AML-193 (cell line): Measurements from ENCODE around the gene CYP3A5.
"Not testable (repeated sequence)": the region's sequence is repeated elsewhere in the genome, so short reads cannot be mapped to it uniquely, and the experiment has no call there.

Experiments used
- DNase-seq, 2 experiments: peaks; one replicate each; lab custom pipeline; 2025; lab: John Stamatoyannopoulos, UW

CYP3A5 gene

GRCh38 chr7:99642027-99642426 is 37.8 kb downstream of the CYP3A5 start:
- no peak for DNase-seq

DNA sequence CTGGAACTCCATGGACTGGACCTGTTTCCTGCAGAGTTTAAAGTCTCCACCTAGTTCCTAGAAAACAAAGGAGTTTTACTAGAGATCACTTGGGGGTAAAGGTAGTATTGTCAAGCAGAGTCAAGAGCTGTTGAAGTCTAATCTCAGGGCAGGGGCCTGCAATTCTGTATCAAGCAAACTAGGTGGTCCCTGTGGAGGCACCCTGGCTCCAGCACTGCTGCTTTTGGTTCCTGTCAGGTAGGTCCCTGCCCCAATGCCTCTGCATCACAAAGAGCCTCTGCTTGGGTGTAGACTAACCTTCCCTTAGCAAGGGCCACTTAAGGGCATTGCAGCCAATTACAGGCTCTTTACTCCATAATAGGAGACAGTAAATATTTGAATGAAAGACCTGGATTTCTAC is 40.5 kb downstream of the CYP3A5 start:
- no peak for DNase-seq

GRCh38 chr7:99638731-99639130 is 41.1 kb downstream of the CYP3A5 start:
- no peak for DNase-seq

DNA sequence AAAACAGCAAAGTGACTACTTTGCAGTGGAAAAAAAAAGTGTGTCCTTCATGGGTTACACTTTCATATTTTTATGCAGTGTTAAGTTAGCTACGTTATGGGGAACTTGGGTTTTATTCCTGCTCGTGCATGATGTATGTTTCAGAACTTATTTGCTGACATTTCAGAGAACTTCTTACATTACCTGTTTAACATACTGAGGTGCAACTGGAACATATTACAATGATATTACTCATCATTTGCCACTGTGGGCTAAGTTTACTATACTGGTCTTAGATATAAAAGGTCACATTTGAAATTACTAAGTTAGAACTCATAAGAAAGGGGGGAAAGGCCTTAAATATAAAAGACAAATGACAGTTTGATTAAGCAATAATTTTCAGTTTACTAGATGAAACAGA is 42.4 kb downstream of the CYP3A5 start:
- not testable (repeated sequence) for DNase-seq

- no peak for DNase-seq
Observed at GRCh38 chr7:99631295-99632109, 48.3 kb downstream of the CYP3A5 start.

GRCh38 chr7:99629643-99630042 is 50.2 kb downstream of the CYP3A5 start:
- no peak for DNase-seq

- DNase-seq, result no peak
Observed at GRCh38 chr7:99628471-99629465, 51.0 kb downstream of the CYP3A5 start.

DNA sequence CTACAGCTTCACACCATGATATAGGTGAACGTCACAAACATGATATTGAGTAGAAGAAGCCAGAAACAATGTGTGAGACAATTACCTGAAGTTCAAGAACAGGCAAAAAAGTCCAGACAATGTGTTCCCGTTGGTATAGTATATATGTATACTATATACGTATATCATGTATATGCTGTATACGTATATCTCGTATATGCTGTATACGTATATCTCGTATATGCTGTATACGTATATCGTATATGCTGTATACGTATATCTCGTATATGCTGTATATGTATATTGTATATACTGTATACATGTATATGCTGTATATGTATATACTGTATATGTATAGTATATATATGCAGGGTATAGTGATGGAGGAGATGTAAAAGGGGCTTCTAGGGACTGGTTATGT is 52.3 kb downstream of the CYP3A5 start:
- no peak for DNase-seq

- no peak for DNase-seq
Observed at GRCh38 chr7:99626661-99627060, 53.1 kb downstream of the CYP3A5 start.

GRCh38 chr7:99625961-99626360 is 53.8 kb downstream of the CYP3A5 start:
- DNase-seq, result no peak

DNA sequence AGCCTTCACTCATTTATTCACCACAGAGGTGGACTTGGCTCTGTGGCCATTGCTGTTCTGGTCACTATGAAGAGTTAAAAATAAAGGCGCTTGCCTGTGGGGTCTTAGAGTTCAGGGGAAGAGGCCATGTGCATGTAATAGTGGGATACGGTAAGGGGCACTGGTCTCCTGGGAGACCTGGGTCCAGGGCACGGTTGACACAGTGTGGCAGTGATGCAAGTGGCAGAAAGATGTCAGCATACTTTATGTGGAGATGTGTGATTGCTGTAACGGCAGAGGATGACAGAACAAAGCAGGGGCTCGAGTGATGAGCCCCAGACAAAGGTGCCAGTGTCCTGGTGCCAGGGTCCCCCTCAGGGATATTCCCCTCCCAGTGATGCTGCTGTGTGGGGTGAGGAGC is 54.5 kb downstream of the CYP3A5 start:
- no peak for DNase-seq

DNA sequence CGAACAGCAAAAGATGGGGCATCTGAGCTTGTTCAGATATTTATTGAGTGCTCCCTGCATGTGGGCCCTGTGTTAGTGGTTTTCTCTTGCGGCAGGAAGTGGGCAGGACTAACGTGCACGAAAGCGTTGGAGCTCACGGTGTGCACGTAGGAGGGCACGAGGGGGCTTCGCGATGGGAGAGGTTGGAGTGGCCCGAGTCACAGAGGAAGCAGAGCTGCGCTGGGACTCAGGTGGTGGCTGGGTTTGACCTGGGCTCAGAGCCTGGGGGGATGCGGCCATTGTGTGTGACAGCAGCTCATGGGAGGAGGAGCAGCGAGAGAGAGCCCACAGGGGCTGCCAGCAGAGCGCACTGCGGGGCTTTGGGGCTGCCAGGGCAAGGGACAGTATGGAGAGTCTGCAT is 55.3 kb downstream of the CYP3A5 start:
- no peak for DNase-seq

- no peak for DNase-seq
Observed at GRCh38 chr7:99623702-99624447, 55.9 kb downstream of the CYP3A5 start.

GRCh38 chr7:99623091-99623693 is 56.6 kb downstream of the CYP3A5 start:
- DNase-seq, result no peak

- DNase-seq, result no peak
Observed at GRCh38 chr7:99622596-99622995, 57.2 kb downstream of the CYP3A5 start.

- DNase-seq, result no peak
Observed at GRCh38 chr7:99621271-99621670, 58.5 kb downstream of the CYP3A5 start.

DNA sequence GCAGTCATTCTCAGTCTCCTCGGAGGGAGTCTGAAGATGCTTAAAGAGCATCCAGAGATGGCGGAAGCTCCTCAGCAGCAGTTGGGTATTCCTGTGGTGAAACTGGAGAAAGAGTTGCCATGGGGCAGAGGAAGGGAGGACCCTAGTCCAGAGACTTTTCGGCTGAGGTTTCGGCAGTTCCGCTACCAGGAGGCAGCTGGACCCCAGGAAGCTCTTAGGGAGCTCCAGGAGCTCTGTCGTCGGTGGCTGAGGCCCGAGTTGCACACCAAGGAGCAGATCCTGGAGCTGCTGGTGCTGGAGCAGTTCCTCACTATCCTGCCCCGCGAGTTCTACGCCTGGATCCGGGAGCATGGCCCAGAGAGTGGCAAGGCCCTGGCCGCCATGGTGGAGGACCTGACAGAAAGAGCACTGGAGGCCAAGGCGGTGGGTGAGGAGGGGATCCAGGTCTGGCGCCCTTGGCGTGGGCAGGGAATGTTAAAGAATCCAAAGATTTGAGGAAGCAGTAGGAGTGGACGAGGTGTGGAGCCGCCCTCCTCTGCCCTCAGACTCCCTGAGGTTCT is 60.1 kb downstream of the CYP3A5 start:
- DNase-seq, result no peak

- no peak for DNase-seq
Observed at GRCh38 chr7:99618726-99619125, 61.1 kb downstream of the CYP3A5 start.

- DNase-seq, result no peak
Observed at GRCh38 chr7:99617192-99617781, 62.5 kb downstream of the CYP3A5 start.

DNA sequence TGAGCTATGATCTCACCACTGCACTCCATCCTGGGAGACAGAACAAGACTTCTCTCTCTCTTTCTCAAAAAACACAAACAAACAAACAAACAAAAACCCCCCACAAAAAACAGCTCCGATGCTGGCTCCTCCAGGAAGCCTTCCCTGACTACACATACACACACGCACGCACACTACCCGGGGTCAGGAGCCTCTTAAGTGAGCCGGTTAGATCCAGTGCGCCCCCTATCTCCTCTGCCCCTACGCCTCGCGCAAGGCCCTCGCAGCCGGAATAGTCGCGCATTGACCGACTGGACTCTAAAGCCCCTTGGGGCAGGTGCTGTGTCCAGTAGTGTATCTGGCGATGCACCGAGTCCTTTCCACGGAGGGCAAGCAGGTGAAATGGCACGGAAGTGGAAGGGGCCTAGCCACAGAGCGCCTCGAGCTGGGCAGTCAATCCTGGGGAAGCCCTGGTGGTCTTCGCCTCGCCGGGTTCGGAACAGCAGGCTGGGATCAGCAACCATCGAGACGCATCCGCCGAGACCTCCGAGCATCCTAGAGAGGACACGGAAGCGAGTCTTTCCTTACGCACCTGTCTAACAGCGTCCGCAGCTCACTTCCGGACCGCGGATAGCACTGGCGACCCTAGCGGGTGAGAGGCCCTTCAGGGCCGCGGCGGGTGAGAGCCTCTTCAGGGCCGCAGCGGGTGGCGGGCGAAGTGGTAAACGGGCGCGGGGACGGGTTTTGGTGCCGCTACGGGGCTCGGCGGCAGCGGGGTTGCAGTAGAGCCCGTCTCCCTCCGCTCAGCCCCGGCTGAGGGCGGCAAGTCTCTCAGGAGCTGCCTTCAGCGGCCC is 63.2 kb downstream of the CYP3A5 start, which contains the start of gene ZSCAN25:
ZSCAN25 (plus strand) TSS at position 588 of the 833 bp plus-strand sequence. CDS start 2,661 bp downstream, outside the sequence.
- peak; percentile 84 for DNase-seq
